Measurements from ENCODE around the gene PCDHGB5.

GRCh38 chr5:141389153-141390042 lies 8.3 kb upstream of the PCDHGB5 start:
- TF ChIP-seq CTCF (IDR thresholded peaks at IDR 0.05) (no peak), POLR2A (IDR thresholded peaks at IDR 0.05) (no peak)
